Measurements from ENCODE around the gene TBX10.

GRCh38 chr11:67630943-67631331 is 8.6 kb downstream of the TBX10 start:
- TF ChIP-seq POLR2A (IDR thresholded peaks at IDR 0.05; ENCODE audit: low read depth, low read length), result no peak
- TF ChIP-seq POLR2AphosphoS5 (IDR thresholded peaks at IDR 0.05; ENCODE audit: low read depth, low read length), result no peak
- no peak for TF ChIP-seq TAF1 (IDR thresholded peaks at IDR 0.05; ENCODE audit: low read depth, low read length)

Data from GM12891 (cell line).